GM21390 (cell line): Measurements from ENCODE around the gene URI1.
A peak's percentile ranks its signal among the peaks of the same experiment; 100 is the strongest.
"Not testable (repeated sequence)": the region's sequence is repeated elsewhere in the genome, so short reads cannot be mapped to it uniquely, and the experiment has no call there.

ENCODE experiments used
- ATAC-seq: cut with Tn5 transposase; IDR thresholded peaks from one replicate; pipeline ENCODE4 v1.9.1; 2021; ENCODE audit not compliant: unreplicated experiment

The URI1 gene

GRCh38 chr19:29942404-29943261 is 594 bp downstream of the URI1 start:
- peak; percentile 72 for ATAC-seq

GRCh38 chr19:29943615-29944014 is 1.6 kb downstream of the URI1 start:
- no peak for ATAC-seq

GRCh38 chr19:29944390-29945012 is 2.5 kb downstream of the URI1 start:
- no peak for ATAC-seq

- ATAC-seq, result no peak
Observed at GRCh38 chr19:29945017-29945416, 3.0 kb downstream of the URI1 start.

GRCh38 chr19:29945433-29945832 is 3.4 kb downstream of the URI1 start:
- no peak for ATAC-seq

GRCh38 chr19:29946645-29947044 is 4.6 kb downstream of the URI1 start:
- no peak for ATAC-seq

- no peak for ATAC-seq
Observed at GRCh38 chr19:29947871-29948270, 5.8 kb downstream of the URI1 start.

GRCh38 chr19:29948759-29949470 is 6.9 kb downstream of the URI1 start:
- not testable (repeated sequence) for ATAC-seq

GRCh38 chr19:29952177-29952576 is 10.1 kb downstream of the URI1 start:
- no peak for ATAC-seq

GRCh38 chr19:29952646-29953045 is 10.6 kb downstream of the URI1 start:
- ATAC-seq, result no peak

GRCh38 chr19:29953352-29954247 is 11.6 kb downstream of the URI1 start:
- ATAC-seq, result no peak

- no peak for ATAC-seq
Observed at GRCh38 chr19:29956855-29957254, 14.8 kb downstream of the URI1 start.

- no peak for ATAC-seq
Observed at GRCh38 chr19:29961311-29961710, 19.3 kb downstream of the URI1 start.

GRCh38 chr19:29962793-29963192 is 20.8 kb downstream of the URI1 start:
- ATAC-seq, result no peak

- no peak for ATAC-seq
Observed at GRCh38 chr19:29963576-29963975, 21.5 kb downstream of the URI1 start.

GRCh38 chr19:29964171-29964570 is 22.1 kb downstream of the URI1 start:
- no peak for ATAC-seq

GRCh38 chr19:29965492-29965891 is 23.5 kb downstream of the URI1 start:
- no peak for ATAC-seq

GRCh38 chr19:29966142-29966541 is 24.1 kb downstream of the URI1 start:
- ATAC-seq, result not testable (repeated sequence)

GRCh38 chr19:29966588-29967249 is 24.7 kb downstream of the URI1 start:
- no peak for ATAC-seq

- ATAC-seq, result no peak
Observed at GRCh38 chr19:29967623-29968022, 25.6 kb downstream of the URI1 start.
